Astrocyte (in vitro differentiated cells and primary cell): ENCODE data around the gene RASA2. TPM values are rescaled to one million over a fixed set of nuclear protein-coding genes. Genes with fewer than 3 reads are reported as not detected.

ENCODE experiments used
- DNase-seq: peaks from one replicate; pipeline ENCODE4 v3.0.0-alpha.2; 2010; ENCODE audit warnings: low read depth
- FAIRE-seq: peaks from 2 replicates; lab custom pipeline; 2011; peaks lifted over from hg19 to GRCh38; lab: Jason Lieb, UNC
- H2AFZ ChIP-seq: 2 replicates; pipeline ENCODE4 v1.6.0; 2012; ENCODE audit warnings: low read depth, low read length, inconsistent platforms
- H3K27ac ChIP-seq: 2 replicates; pipeline ENCODE4 v1.5.1; 2011; ENCODE audit warnings: low read depth, low read length, inconsistent platforms
- H3K27me3 ChIP-seq: 2 replicates; pipeline ENCODE4 v1.6.0; 2011; ENCODE audit warnings: low read length, inconsistent platforms; ENCODE audit not compliant: insufficient read depth
- H3K36me3 ChIP-seq: 2 replicates; pipeline ENCODE4 v1.5.1; 2011; ENCODE audit warnings: low read length, inconsistent platforms; ENCODE audit not compliant: insufficient read depth
- H3K4me1 ChIP-seq: 2 replicates; pipeline ENCODE4 v1.5.1; 2011; ENCODE audit warnings: low read length, inconsistent platforms; ENCODE audit not compliant: insufficient read depth
- H3K4me2 ChIP-seq: 2 replicates; pipeline ENCODE4 v1.6.0; 2012; ENCODE audit warnings: low read length, inconsistent platforms
- H3K4me3 ChIP-seq: 2 replicates; pipeline ENCODE4 v1.5.1; 2011; ENCODE audit warnings: low read depth, mild to moderate bottlenecking, low read length, inconsistent platforms; ENCODE audit not compliant: insufficient read depth
- H3K79me2 ChIP-seq: 2 replicates; pipeline ENCODE4 v1.6.0; 2012; ENCODE audit warnings: mild to moderate bottlenecking, low read length, inconsistent platforms; ENCODE audit not compliant: insufficient read depth
- H3K9ac ChIP-seq: 2 replicates; pipeline ENCODE4 v1.6.0; 2012; ENCODE audit warnings: mild to moderate bottlenecking, low read length, inconsistent platforms
- H3K9me3 ChIP-seq: 2 replicates; pipeline ENCODE4 v1.5.1; 2012; ENCODE audit warnings: low read depth, mild to moderate bottlenecking, low read length, inconsistent platforms; ENCODE audit not compliant: insufficient read depth
- H4K20me1 ChIP-seq: 2 replicates; pipeline ENCODE4 v1.6.0; 2012; ENCODE audit warnings: low read length, inconsistent platforms; ENCODE audit not compliant: insufficient read depth
- H3K27ac Mint-ChIP-seq: one replicate; pipeline ENCODE4 v1.8.0; 2021; ENCODE audit warnings: mild to moderate bottlenecking, mixed read lengths; ENCODE audit not compliant: unreplicated experiment
- H3K27me3 Mint-ChIP-seq: one replicate; pipeline ENCODE4 v1.8.0; 2021; ENCODE audit warnings: low read depth, mixed read lengths; ENCODE audit not compliant: unreplicated experiment
- H3K36me3 Mint-ChIP-seq: one replicate; pipeline ENCODE4 v1.8.0; 2021; ENCODE audit warnings: low read depth, mixed read lengths; ENCODE audit not compliant: unreplicated experiment
- H3K4me1 Mint-ChIP-seq: one replicate; pipeline ENCODE4 v1.8.0; 2021; ENCODE audit warnings: low read depth, mixed read lengths; ENCODE audit not compliant: unreplicated experiment
- H3K4me3 Mint-ChIP-seq: one replicate; pipeline ENCODE4 v1.8.0; 2021; ENCODE audit warnings: mild to moderate bottlenecking, moderate library complexity, mixed read lengths; ENCODE audit not compliant: unreplicated experiment
- H3K9me3 Mint-ChIP-seq: one replicate; pipeline ENCODE4 v1.8.0; 2021; ENCODE audit warnings: mild to moderate bottlenecking, mixed read lengths; ENCODE audit not compliant: unreplicated experiment
- CTCF ChIP-seq: IDR thresholded peaks from 2 replicates; pipeline ENCODE4 v1.5.1; 2011; ENCODE audit warnings: low read depth, mild to moderate bottlenecking, inconsistent platforms, low read length, moderate library complexity; ENCODE audit not compliant: insufficient read depth
- EZH2 ChIP-seq: IDR thresholded peaks from 2 replicates; pipeline ENCODE4 v1.6.1; 2012; ENCODE audit warnings: mild to moderate bottlenecking, low read length, inconsistent platforms; ENCODE audit not compliant: insufficient read depth
- total RNA-seq: library from RNA; stranded (reverse); gene quantifications from 2 replicates; pipeline ENCODE4 v1.2.1, GENCODE V29; 2021

RASA2 gene
- total RNA-seq, 1 donor from 2014 or later = 19.0 TPM

- H2AFZ ChIP-seq = no peak overlapping the region
- H3K36me3 Mint-ChIP-seq = peaks cover 8% of the 10 kb centered on the region
- peaks cover 61% of the 10 kb centered on the region for H3K79me2 ChIP-seq
- no peak overlapping the region for H3K4me3 ChIP-seq
- no peak overlapping the region for H3K27ac ChIP-seq
- no peaks in the 10 kb centered on the region for H3K27me3 Mint-ChIP-seq
- H3K36me3 ChIP-seq = peaks cover 7% of the 10 kb centered on the region
- H3K9ac ChIP-seq = no peak overlapping the region
- no peaks in the 10 kb centered on the region for H3K27me3 ChIP-seq
- H3K4me1 Mint-ChIP-seq = peaks cover 10% of the 10 kb centered on the region
- no peaks in the 10 kb centered on the region for H3K4me1 ChIP-seq
- DNase-seq = no peak
- H3K4me3 Mint-ChIP-seq = no peak overlapping the region
- no peak overlapping the region for H3K4me2 ChIP-seq
- H3K9me3 Mint-ChIP-seq = no peaks in the 10 kb centered on the region
- H4K20me1 ChIP-seq = peaks cover 32% of the 10 kb centered on the region
- H3K9me3 ChIP-seq = no peaks in the 10 kb centered on the region
- no peak overlapping the region for H3K27ac Mint-ChIP-seq
- no peak for FAIRE-seq
- TF ChIP-seq CTCF (no peak), EZH2 (no peak)
Observed at GRCh38 chr3:141511361-141511760, 24.5 kb downstream of the RASA2 start.

GRCh38 chr3:141514382-141514781 lies 27.6 kb downstream of the RASA2 start:
- Histone ChIP-seq H3K4me1 (no peaks in the 10 kb centered on the region), H3K4me3 (no peak overlapping the region), H3K9me3 (no peaks in the 10 kb centered on the region), H3K79me2 (peaks cover 32% of the 10 kb centered on the region), H3K27ac (no peak overlapping the region), H4K20me1 (peaks cover 16% of the 10 kb centered on the region), H3K27me3 (no peaks in the 10 kb centered on the region), H3K36me3 (peaks cover 16% of the 10 kb centered on the region), H3K9ac (no peak overlapping the region), H2AFZ (no peak overlapping the region), H3K4me2 (no peak overlapping the region)
- DNase-seq (no peak), FAIRE-seq (no peak)
- TF ChIP-seq CTCF (no peak), EZH2 (no peak)
- no peaks in the 10 kb centered on the region for H3K27me3 Mint-ChIP-seq
- H3K4me3 Mint-ChIP-seq = no peak overlapping the region
- no peak overlapping the region for H3K27ac Mint-ChIP-seq
- no peaks in the 10 kb centered on the region for H3K9me3 Mint-ChIP-seq
- peaks cover 10% of the 10 kb centered on the region for H3K4me1 Mint-ChIP-seq
- H3K36me3 Mint-ChIP-seq = peaks cover 16% of the 10 kb centered on the region

GRCh38 chr3:141519587-141519986 lies 32.8 kb downstream of the RASA2 start:
- no peak overlapping the region for H3K4me2 ChIP-seq
- H3K4me1 ChIP-seq = no peaks in the 10 kb centered on the region
- no peaks in the 10 kb centered on the region for H3K27me3 ChIP-seq
- Mint-ChIP-seq H3K4me1 (peaks cover 7% of the 10 kb centered on the region), H3K9me3 (no peaks in the 10 kb centered on the region), H3K36me3 (peaks cover 17% of the 10 kb centered on the region), H3K27ac (no peak overlapping the region), H3K4me3 (no peak overlapping the region), H3K27me3 (no peaks in the 10 kb centered on the region)
- H4K20me1 ChIP-seq = peaks cover 13% of the 10 kb centered on the region
- H3K27ac ChIP-seq = no peak overlapping the region
- no peak overlapping the region for H2AFZ ChIP-seq
- H3K79me2 ChIP-seq = peaks cover 14% of the 10 kb centered on the region
- H3K9ac ChIP-seq = no peak overlapping the region
- no peak overlapping the region for H3K4me3 ChIP-seq
- H3K9me3 ChIP-seq = no peaks in the 10 kb centered on the region
- peaks cover 16% of the 10 kb centered on the region for H3K36me3 ChIP-seq
- TF ChIP-seq CTCF (no peak), EZH2 (no peak)
- FAIRE-seq = no peak
- no peak for DNase-seq
